ENCODE measurements around the gene PAM16. TPM values are rescaled to one million over a fixed set of nuclear protein-coding genes. Genes with fewer than 3 reads are reported as not detected.

PAM16 gene
- total and polyA plus RNA-seq, 8 donors, result 4.7 to 218 (median 52.1) TPM

DNA sequence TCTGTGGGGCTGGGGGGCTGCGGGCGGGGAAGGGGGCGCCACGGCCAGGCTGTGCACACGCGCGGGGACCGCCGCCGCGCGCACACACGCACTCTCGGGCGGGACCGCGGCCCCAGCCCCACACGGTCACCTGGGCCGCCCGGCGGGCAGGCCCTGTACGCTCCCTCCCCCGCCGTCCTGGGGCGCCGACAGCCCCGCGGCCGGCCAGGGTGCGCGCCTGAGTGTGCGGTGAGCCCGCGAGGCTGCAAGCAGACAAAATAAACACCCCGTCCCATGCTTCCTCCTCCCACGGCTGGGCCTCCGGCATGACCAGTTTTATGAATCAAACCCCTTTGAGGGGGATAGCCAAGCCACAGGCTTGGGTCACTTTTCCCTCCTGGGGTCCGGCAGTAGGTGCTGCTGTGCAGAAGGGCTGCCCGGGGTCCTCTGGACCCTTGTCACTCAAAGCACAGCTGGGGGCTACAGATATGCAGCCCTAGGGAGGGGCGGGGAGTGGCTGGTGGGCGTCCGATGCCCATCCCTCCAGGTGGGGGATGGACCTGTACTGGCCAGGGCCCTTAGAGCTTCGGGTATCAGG, 21.0 kb upstream of the PAM16 start:
- DNase-seq, result peak in 1 of 2 donors; percentile 73
- WGBS, 5 donors, result 2 to 7% (median 6%) methylated on average over 3 to 43 of the region's 43 CpGs; no CpG with 5 or more reads in 1 of the 5 donors
- Histone ChIP-seq H3K36me3 (peaks cover 0 to 8% (median 0%) of the 10 kb centered on the region in 4 donors), H3K4me1 (peaks cover 68 to 80% (median 76%) of the 10 kb centered on the region in 4 donors), H3K27ac (peak overlapping the region; percentile 72 to 93 (median 86)), H3K4me3 (peak overlapping the region; percentile 55 to 76 (median 66)), H3K9me3 (no peaks in the 10 kb centered on the region), H3K27me3 (no peaks in the 10 kb centered on the region)
- TF ChIP-seq, protein P1, sequence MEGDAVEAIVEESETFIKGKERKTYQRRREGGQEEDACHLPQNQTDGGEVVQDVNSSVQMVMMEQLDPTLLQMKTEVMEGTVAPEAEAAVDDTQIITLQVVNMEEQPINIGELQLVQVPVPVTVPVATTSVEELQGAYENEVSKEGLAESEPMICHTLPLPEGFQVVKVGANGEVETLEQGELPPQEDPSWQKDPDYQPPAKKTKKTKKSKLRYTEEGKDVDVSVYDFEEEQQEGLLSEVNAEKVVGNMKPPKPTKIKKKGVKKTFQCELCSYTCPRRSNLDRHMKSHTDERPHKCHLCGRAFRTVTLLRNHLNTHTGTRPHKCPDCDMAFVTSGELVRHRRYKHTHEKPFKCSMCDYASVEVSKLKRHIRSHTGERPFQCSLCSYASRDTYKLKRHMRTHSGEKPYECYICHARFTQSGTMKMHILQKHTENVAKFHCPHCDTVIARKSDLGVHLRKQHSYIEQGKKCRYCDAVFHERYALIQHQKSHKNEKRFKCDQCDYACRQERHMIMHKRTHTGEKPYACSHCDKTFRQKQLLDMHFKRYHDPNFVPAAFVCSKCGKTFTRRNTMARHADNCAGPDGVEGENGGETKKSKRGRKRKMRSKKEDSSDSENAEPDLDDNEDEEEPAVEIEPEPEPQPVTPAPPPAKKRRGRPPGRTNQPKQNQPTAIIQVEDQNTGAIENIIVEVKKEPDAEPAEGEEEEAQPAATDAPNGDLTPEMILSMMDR (IDR thresholded peaks at IDR 0.05), result no peak
- no peak for TF ChIP-seq POLR2A (IDR thresholded peaks at IDR 0.05)
- TF ChIP-seq POLR2AphosphoS5 (IDR thresholded peaks at IDR 0.05), result no peak
- no peak for TF ChIP-seq EP300 (IDR thresholded peaks at IDR 0.05)
- intact Hi-C loops (cut with DNase I; ENCODE audit: low total_unique reads), result no loop called here

DNA sequence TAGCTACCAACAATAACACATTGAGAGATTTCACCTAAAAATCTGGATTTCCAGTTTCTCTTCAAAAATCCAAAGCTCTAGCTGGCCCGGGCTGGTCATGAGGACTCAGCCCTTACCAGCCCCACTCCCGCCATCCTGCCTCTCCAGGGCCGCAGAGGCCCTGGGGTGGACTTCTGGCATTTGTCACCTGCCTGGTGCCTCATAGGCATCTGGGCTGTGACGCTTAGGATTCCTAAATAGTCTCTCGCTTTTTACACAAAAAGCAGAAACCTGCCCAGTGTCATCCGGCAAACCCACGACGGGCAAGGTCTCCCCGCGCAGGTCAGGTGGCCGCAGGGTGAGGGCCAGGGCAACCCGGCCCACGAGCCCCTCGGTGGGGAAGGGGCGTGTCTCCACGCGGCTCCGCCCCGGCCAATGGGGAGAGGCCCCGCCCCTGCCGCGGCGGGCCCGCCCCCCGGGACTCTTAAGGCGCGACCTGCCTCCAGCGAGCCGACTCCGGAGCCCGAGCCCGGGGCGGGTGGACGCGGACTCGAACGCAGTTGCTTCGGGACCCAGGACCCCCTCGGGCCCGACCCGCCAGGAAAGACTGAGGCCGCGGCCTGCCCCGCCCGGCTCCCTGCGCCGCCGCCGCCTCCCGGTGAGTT, 20.4 kb upstream of the PAM16 start, which contains the start of gene VASN:
VASN (plus strand) TSS at position 492 of the 644 bp plus-strand sequence. CDS start 9,030 bp downstream, outside the sequence.
- TF ChIP-seq POLR2A (IDR thresholded peaks at IDR 0.05) (peak in 1 of 4 donors; percentile 57), POLR2AphosphoS5 (IDR thresholded peaks at IDR 0.05) (peak; percentile 98 to 99 (median 98)), EP300 (IDR thresholded peaks at IDR 0.05) (peak; percentile 8)
- TF ChIP-seq, protein P1 (IDR thresholded peaks at IDR 0.05), result no peak
- WGBS, 5 donors, result 4 to 12% (median 6%) methylated on average over 16 to 50 of the region's 50 CpGs
- DNase-seq, result peak; percentile 88 to 92
- intact Hi-C loops (cut with DNase I; ENCODE audit: low total_unique reads), result no loop called here
- Histone ChIP-seq H3K4me3 (peak within 1 kb of the TSS; percentile 55 to 76 (median 66)), H3K4me1 (peaks cover 62 to 74% (median 70%) of the 10 kb centered on the region in 4 donors), H3K27ac (peak within 1 kb of the TSS; percentile 72 to 93 (median 86)), H3K9me3 (no peaks in the 10 kb centered on the region), H3K36me3 (peaks cover 0 to 12% (median 0%) of the 10 kb centered on the region in 4 donors), H3K27me3 (no peaks in the 10 kb centered on the region)

DNA sequence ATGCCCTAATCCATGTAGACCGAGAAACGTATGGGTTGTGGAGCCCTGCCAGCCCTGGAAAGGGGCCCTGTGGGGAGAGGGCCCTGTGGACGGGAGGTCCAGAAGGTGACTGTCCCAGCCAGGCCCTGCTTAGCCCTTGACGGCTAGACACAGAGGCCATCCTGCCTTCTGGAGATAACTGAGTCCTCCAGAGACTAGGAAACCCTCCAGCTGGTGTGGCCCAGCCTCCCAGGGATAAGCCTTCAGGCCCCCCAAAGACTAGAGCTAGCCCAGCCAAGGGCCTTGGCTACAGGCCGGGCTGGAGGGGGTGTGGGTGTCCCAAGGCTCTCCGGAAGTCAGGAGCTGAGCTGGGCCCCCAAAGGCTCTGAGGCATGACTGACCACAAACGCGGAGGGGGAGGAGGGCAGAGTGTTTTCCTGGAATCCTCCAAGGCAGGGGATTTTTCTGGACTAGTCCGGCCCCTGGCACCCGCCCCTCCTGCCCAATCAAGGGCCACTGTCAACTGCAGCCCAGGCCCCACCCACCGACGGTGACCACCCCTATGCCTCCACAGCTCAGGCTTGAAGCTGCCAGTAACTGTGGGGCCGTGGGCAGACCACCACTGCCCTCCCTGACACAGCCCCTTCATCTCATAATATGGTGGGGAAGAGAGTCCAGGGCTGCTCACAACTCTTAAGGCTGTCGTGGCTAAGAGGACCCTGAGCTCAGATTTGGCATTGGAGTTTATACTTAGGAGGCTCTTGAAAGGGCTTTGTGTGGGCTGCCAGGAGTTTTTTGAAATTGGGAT, 19.6 kb upstream of the PAM16 start:
- TF ChIP-seq POLR2A (IDR thresholded peaks at IDR 0.05) (no peak), POLR2AphosphoS5 (IDR thresholded peaks at IDR 0.05) (peak in 1 of 3 donors; percentile 38)
- no peak overlapping the region for H3K4me3 ChIP-seq
- 56 to 75% (median 67%) methylated on average over 12 to 14 of the region's 14 CpGs for WGBS, 5 donors
- peaks cover 55 to 67% (median 64%) of the 10 kb centered on the region in 4 donors for H3K4me1 ChIP-seq
- H3K36me3 ChIP-seq, result peaks cover 0 to 17% (median under 1%) of the 10 kb centered on the region in 4 donors
- H3K9me3 ChIP-seq, result no peaks in the 10 kb centered on the region
- H3K27ac ChIP-seq, result peak overlapping the region; percentile 40 to 93 (median 86)
- intact Hi-C loops (cut with DNase I; ENCODE audit: low total_unique reads), result no loop called here
- H3K27me3 ChIP-seq, result no peaks in the 10 kb centered on the region
- DNase-seq, result peak in 1 of 2 donors; percentile 79

DNA sequence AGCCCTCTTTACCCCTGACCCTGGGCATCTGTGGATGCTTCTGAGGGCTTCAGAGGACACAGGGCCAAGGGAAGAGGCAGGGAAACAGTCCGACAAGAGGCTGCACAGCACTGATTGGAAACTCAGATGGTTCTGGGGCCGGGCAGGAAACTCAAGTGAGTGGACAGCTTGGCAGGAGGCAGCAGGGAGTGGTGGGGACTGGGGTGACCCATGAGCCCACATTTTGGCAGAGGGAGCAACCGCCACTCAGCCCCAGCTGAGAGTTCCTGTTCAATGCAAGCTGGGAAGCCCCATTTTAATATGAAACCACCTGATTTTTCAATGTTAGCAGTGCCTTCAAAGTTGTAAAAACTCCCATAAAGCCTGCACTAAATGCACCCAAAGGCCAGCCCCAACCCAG, 19.0 kb upstream of the PAM16 start:
- 79 to 90% (median 84%) methylated on average over 3 of the region's 3 CpGs for WGBS, 5 donors
- no peaks in the 10 kb centered on the region for H3K27me3 ChIP-seq
- intact Hi-C loops (cut with DNase I; ENCODE audit: low total_unique reads), result no loop called here
- H3K27ac ChIP-seq, result peak overlapping the region in 4 of 5 donors; percentile 86 to 93 (median 88)
- H3K4me3 ChIP-seq, result no peak overlapping the region
- H3K9me3 ChIP-seq, result no peaks in the 10 kb centered on the region
- H3K4me1 ChIP-seq, result peaks cover 49 to 61% (median 58%) of the 10 kb centered on the region in 4 donors
- no peak for TF ChIP-seq POLR2A (IDR thresholded peaks at IDR 0.05)
- TF ChIP-seq POLR2AphosphoS5 (IDR thresholded peaks at IDR 0.05), result no peak
- no peak for TF ChIP-seq EP300 (IDR thresholded peaks at IDR 0.05)
- TF ChIP-seq, protein P1 (IDR thresholded peaks at IDR 0.05), result no peak
- H3K36me3 ChIP-seq, result peaks cover 2 to 23% (median 5%) of the 10 kb centered on the region in 4 donors
- no peak for DNase-seq
